ENCODE data around the gene RNF217.

Gene RNF217

GRCh38 chr6:124990988-124991387 lies 28.8 kb downstream of the RNF217 start:
- no peak for DNase-seq (ENCODE audit: low read depth)

GRCh38 chr6:124991764-124992295 lies 29.6 kb downstream of the RNF217 start:
- DNase-seq (ENCODE audit: low read depth) = no peak

GRCh38 chr6:124993327-124993726 lies 31.1 kb downstream of the RNF217 start:
- DNase-seq (ENCODE audit: low read depth) = no peak

GRCh38 chr6:124994648-124995047 lies 32.4 kb downstream of the RNF217 start:
- no peak for DNase-seq (ENCODE audit: low read depth)

- no peak for DNase-seq (ENCODE audit: low read depth)
Observed at GRCh38 chr6:124995131-124995530, 32.9 kb downstream of the RNF217 start.

- peak; percentile 63 for DNase-seq (ENCODE audit: low read depth)
Observed at GRCh38 chr6:124995645-124996325, 33.5 kb downstream of the RNF217 start.

GRCh38 chr6:124996411-124996810 lies 34.2 kb downstream of the RNF217 start:
- no peak for DNase-seq (ENCODE audit: low read depth)

GRCh38 chr6:124997196-124997875 lies 35.1 kb downstream of the RNF217 start:
- DNase-seq (ENCODE audit: low read depth) = no peak

GRCh38 chr6:124999105-124999764 lies 37.0 kb downstream of the RNF217 start:
- DNase-seq (ENCODE audit: low read depth) = no peak

GRCh38 chr6:125001684-125002405 lies 39.6 kb downstream of the RNF217 start:
- DNase-seq (ENCODE audit: low read depth) = peak; percentile 68

- DNase-seq (ENCODE audit: low read depth) = no peak
Observed at GRCh38 chr6:125002406-125002741, 40.1 kb downstream of the RNF217 start.

- DNase-seq (ENCODE audit: low read depth) = peak; percentile 68
Observed at GRCh38 chr6:125003070-125003469, 40.8 kb downstream of the RNF217 start.

- DNase-seq (ENCODE audit: low read depth) = peak; percentile 87
Observed at GRCh38 chr6:125004198-125004597, 42.0 kb downstream of the RNF217 start.

- DNase-seq (ENCODE audit: low read depth) = no peak
Observed at GRCh38 chr6:125004797-125005595, 42.8 kb downstream of the RNF217 start.

GRCh38 chr6:125008261-125008703 lies 46.0 kb downstream of the RNF217 start:
- peak; percentile 66 for DNase-seq (ENCODE audit: low read depth)

- DNase-seq (ENCODE audit: low read depth) = no peak
Observed at GRCh38 chr6:125008957-125009356, 46.7 kb downstream of the RNF217 start.

GRCh38 chr6:125009578-125009977 lies 47.3 kb downstream of the RNF217 start:
- peak; percentile 73 for DNase-seq (ENCODE audit: low read depth)

- peak; percentile 93 for DNase-seq (ENCODE audit: low read depth)
Observed at GRCh38 chr6:125013938-125014660, 51.9 kb downstream of the RNF217 start.

- DNase-seq (ENCODE audit: low read depth) = no peak
Observed at GRCh38 chr6:125014661-125014957, 52.4 kb downstream of the RNF217 start.

- DNase-seq (ENCODE audit: low read depth) = no peak
Observed at GRCh38 chr6:125015152-125015551, 52.9 kb downstream of the RNF217 start.

GRCh38 chr6:125018136-125018535 lies 55.9 kb downstream of the RNF217 start:
- no peak for DNase-seq (ENCODE audit: low read depth)
